ENCODE results near the gene DAD1. TPM values are rescaled to one million over a fixed set of nuclear protein-coding genes. Genes with fewer than 3 reads are reported as not detected.

DAD1 gene
- total RNA-seq, 2 donors from 2014 or later, result 163 to 219 TPM

- H3K27me3 ChIP-seq, result no peaks in the 10 kb centered on the region
- no peaks in the 10 kb centered on the region for H3K9me3 ChIP-seq
- TF ChIP-seq, protein P1, sequence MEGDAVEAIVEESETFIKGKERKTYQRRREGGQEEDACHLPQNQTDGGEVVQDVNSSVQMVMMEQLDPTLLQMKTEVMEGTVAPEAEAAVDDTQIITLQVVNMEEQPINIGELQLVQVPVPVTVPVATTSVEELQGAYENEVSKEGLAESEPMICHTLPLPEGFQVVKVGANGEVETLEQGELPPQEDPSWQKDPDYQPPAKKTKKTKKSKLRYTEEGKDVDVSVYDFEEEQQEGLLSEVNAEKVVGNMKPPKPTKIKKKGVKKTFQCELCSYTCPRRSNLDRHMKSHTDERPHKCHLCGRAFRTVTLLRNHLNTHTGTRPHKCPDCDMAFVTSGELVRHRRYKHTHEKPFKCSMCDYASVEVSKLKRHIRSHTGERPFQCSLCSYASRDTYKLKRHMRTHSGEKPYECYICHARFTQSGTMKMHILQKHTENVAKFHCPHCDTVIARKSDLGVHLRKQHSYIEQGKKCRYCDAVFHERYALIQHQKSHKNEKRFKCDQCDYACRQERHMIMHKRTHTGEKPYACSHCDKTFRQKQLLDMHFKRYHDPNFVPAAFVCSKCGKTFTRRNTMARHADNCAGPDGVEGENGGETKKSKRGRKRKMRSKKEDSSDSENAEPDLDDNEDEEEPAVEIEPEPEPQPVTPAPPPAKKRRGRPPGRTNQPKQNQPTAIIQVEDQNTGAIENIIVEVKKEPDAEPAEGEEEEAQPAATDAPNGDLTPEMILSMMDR (IDR thresholded peaks at IDR 0.05), result no peak
- DNase-seq, result no peak
- no peak overlapping the region for H3K4me3 ChIP-seq
- H3K4me1 ChIP-seq, result no peaks in the 10 kb centered on the region
- intact Hi-C loops (cut with DNase I), result no loop called here
- H3K36me3 ChIP-seq, result no peaks in the 10 kb centered on the region
- no peak overlapping the region for H3K27ac ChIP-seq
- no peak overlapping the region for H3K9ac ChIP-seq (ENCODE audit: low read depth in 2 of 2, low read length in 2 of 2)
These were observed 56.5 kb downstream of the DAD1 start for GRCh38 chr14:22532345-22533056.

DNA sequence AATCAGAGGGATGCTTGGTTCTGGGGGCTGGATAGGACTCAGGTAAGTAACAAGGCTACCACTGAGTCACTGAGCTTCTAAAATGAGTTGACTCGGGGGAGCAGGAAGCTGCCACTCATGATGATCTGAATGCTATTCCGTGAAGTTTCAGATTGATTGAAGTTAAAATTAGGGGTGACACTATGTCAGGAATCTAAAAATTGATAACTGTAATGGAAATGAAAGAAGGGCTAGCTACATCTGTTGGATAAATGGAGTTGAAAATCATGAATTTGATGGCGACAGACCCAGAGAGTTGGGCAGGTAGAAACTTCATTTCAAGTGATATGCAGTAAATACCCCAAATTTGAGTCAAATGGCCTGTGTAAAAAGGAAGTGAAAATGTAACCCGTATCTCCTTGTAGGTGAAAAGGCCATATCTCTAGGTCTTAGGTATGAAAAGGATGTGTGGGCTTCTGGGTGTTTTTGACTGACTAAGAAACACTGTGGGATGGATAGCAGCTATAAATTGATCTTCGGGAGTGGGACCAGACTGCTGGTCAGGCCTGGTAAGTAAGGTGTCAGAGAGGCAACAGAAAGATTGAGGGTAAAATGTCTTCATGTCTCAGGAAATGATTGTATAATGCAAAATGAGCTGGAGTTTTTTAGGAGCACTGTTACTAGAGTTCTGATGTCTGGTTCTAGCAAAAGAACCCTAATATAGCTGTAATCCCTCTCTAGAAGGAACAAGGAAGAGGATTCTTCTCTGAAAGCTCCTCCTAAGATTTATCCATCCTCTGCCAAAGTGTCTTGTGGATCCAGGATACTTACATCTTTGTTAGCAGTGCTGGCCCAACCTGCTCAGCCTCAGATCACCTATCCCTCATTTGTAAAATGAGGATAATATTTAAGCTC, 57.3 kb downstream of the DAD1 start:
- Histone ChIP-seq H3K9ac (ENCODE audit: low read depth in 2 of 2, low read length in 2 of 2) (no peak overlapping the region), H3K9me3 (no peaks in the 10 kb centered on the region), H3K4me1 (no peaks in the 10 kb centered on the region), H3K27ac (no peak overlapping the region), H3K4me3 (no peak overlapping the region), H3K27me3 (no peaks in the 10 kb centered on the region), H3K36me3 (no peaks in the 10 kb centered on the region)
- TF ChIP-seq, protein P1 (IDR thresholded peaks at IDR 0.05), result no peak
- intact Hi-C loops (cut with DNase I), result no loop called here
- no peak for DNase-seq

GRCh38 chr14:22530127-22530526, 58.9 kb downstream of the DAD1 start:
- H3K4me3 ChIP-seq, result no peak overlapping the region
- no peak for DNase-seq
- intact Hi-C loops (cut with DNase I), result no loop called here
- H3K36me3 ChIP-seq, result no peaks in the 10 kb centered on the region
- H3K4me1 ChIP-seq, result no peaks in the 10 kb centered on the region
- no peaks in the 10 kb centered on the region for H3K9me3 ChIP-seq
- no peak overlapping the region for H3K9ac ChIP-seq (ENCODE audit: low read depth in 2 of 2, low read length in 2 of 2)
- no peaks in the 10 kb centered on the region for H3K27me3 ChIP-seq
- H3K27ac ChIP-seq, result no peak overlapping the region
- TF ChIP-seq, protein P1 (IDR thresholded peaks at IDR 0.05), result no peak

DNA sequence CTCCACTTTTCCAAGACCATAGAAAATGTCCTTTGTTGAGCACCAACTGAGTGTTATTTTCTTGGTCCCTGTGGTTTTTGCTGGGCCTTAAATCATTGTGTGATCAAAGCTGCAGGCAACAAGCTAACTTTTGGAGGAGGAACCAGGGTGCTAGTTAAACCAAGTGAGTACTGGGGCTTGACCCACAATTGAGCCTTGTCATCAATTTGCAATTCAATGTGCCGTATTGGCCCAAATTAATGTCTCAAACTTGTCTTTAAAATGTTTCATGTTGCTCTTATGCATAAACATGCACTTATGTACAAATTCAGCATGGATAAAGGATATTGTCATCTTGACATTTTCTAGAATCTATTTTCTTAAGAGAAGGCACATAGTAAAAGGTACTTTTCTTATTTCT, 62.3 kb downstream of the DAD1 start:
- TF ChIP-seq, protein P1 (IDR thresholded peaks at IDR 0.05), result no peak
- Histone ChIP-seq H3K9me3 (no peaks in the 10 kb centered on the region), H3K4me3 (no peak overlapping the region), H3K4me1 (no peaks in the 10 kb centered on the region), H3K36me3 (no peaks in the 10 kb centered on the region), H3K27me3 (no peaks in the 10 kb centered on the region), H3K9ac (ENCODE audit: low read depth in 2 of 2, low read length in 2 of 2) (no peak overlapping the region), H3K27ac (no peak overlapping the region)
- DNase-seq, result no peak
- intact Hi-C loops (cut with DNase I), result no loop called here

DNA sequence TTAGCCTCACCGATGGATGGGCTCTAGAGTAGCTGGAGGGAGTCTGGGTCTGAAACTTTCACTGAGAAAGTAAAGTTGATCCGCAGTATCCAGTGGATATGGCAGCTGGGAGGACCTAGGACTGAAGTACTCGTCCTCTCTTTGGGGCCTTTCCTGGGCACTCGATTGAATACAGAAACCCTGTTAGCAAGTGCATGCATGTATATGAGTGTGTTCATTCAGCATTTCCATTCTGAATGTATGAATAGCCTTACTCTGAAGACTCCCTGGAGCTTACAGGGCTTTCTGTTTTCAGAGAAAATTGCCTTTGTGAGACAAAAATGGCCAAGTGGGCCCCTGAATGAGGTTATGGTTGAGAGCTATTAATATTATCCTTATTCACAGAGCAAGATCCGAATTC, 62.8 kb downstream of the DAD1 start:
- no peak for DNase-seq
- Histone ChIP-seq H3K36me3 (no peaks in the 10 kb centered on the region), H3K4me3 (no peak overlapping the region), H3K27ac (no peak overlapping the region), H3K9ac (ENCODE audit: low read depth in 2 of 2, low read length in 2 of 2) (no peak overlapping the region), H3K9me3 (no peaks in the 10 kb centered on the region), H3K4me1 (no peaks in the 10 kb centered on the region), H3K27me3 (no peaks in the 10 kb centered on the region)
- TF ChIP-seq, protein P1 (IDR thresholded peaks at IDR 0.05), result no peak
- intact Hi-C loops (cut with DNase I), result no loop called here
